ENCODE results near the gene C1QTNF5.

- TF ChIP-seq CTCF (IDR thresholded peaks at IDR 0.05; ENCODE audit: low read depth, low read length, missing input control) (no peak), MAX (IDR thresholded peaks at IDR 0.05) (no peak), RAD21 (IDR thresholded peaks at IDR 0.05) (no peak), TAF1 (conservative IDR thresholded peaks at IDR 0.05) (no peak)
- TF ChIP-seq, protein P1, sequence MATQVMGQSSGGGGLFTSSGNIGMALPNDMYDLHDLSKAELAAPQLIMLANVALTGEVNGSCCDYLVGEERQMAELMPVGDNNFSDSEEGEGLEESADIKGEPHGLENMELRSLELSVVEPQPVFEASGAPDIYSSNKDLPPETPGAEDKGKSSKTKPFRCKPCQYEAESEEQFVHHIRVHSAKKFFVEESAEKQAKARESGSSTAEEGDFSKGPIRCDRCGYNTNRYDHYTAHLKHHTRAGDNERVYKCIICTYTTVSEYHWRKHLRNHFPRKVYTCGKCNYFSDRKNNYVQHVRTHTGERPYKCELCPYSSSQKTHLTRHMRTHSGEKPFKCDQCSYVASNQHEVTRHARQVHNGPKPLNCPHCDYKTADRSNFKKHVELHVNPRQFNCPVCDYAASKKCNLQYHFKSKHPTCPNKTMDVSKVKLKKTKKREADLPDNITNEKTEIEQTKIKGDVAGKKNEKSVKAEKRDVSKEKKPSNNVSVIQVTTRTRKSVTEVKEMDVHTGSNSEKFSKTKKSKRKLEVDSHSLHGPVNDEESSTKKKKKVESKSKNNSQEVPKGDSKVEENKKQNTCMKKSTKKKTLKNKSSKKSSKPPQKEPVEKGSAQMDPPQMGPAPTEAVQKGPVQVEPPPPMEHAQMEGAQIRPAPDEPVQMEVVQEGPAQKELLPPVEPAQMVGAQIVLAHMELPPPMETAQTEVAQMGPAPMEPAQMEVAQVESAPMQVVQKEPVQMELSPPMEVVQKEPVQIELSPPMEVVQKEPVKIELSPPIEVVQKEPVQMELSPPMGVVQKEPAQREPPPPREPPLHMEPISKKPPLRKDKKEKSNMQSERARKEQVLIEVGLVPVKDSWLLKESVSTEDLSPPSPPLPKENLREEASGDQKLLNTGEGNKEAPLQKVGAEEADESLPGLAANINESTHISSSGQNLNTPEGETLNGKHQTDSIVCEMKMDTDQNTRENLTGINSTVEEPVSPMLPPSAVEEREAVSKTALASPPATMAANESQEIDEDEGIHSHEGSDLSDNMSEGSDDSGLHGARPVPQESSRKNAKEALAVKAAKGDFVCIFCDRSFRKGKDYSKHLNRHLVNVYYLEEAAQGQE (IDR thresholded peaks at IDR 0.05): no peak
Measured at GRCh38 chr11:119363851-119364590, 23.3 kb upstream of the C1QTNF5 start.
